ENCODE results near the gene CTPS1. TPM values are rescaled to one million over a fixed set of nuclear protein-coding genes. Genes with fewer than 3 reads are reported as not detected.

The CTPS1 gene
- total RNA-seq, 1 donor from 2014 or later = 33.0 TPM

- Histone ChIP-seq H3K4me1 (peaks cover 0 to 3% of the 10 kb centered on the region in 2 donors), H3K27ac (no peak overlapping the region), H3K4me3 (no peak overlapping the region), H3K27me3 (no peaks in the 10 kb centered on the region), H3K9me3 (no peaks in the 10 kb centered on the region), H3K36me3 (peaks cover 55 to 89% of the 10 kb centered on the region in 2 donors)
- intact Hi-C loops (cut with DNase I) = no loop called here
- TF ChIP-seq, protein P1, sequence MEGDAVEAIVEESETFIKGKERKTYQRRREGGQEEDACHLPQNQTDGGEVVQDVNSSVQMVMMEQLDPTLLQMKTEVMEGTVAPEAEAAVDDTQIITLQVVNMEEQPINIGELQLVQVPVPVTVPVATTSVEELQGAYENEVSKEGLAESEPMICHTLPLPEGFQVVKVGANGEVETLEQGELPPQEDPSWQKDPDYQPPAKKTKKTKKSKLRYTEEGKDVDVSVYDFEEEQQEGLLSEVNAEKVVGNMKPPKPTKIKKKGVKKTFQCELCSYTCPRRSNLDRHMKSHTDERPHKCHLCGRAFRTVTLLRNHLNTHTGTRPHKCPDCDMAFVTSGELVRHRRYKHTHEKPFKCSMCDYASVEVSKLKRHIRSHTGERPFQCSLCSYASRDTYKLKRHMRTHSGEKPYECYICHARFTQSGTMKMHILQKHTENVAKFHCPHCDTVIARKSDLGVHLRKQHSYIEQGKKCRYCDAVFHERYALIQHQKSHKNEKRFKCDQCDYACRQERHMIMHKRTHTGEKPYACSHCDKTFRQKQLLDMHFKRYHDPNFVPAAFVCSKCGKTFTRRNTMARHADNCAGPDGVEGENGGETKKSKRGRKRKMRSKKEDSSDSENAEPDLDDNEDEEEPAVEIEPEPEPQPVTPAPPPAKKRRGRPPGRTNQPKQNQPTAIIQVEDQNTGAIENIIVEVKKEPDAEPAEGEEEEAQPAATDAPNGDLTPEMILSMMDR (IDR thresholded peaks at IDR 0.05) = no peak
- DNase-seq (ENCODE audit: low spot score in 2 of 2) = no peak
Observed at GRCh38 chr1:41014871-41015270, 35.4 kb downstream of the CTPS1 start.

- H3K4me3 ChIP-seq = no peak overlapping the region
- peaks cover 53 to 84% of the 10 kb centered on the region in 2 donors for H3K36me3 ChIP-seq
- intact Hi-C loops (cut with DNase I) = no loop called here
- H3K4me1 ChIP-seq = peaks cover 0 to 3% of the 10 kb centered on the region in 2 donors
- no peak for DNase-seq (ENCODE audit: low spot score in 2 of 2)
- H3K27me3 ChIP-seq = no peaks in the 10 kb centered on the region
- H3K9me3 ChIP-seq = no peaks in the 10 kb centered on the region
- no peak overlapping the region for H3K27ac ChIP-seq
- TF ChIP-seq, protein P1 (IDR thresholded peaks at IDR 0.05) = no peak
Observed at GRCh38 chr1:41015281-41015896, 35.9 kb downstream of the CTPS1 start.

GRCh38 chr1:41015897-41016470, 36.5 kb downstream of the CTPS1 start:
- Histone ChIP-seq H3K36me3 (peaks cover 49 to 78% of the 10 kb centered on the region in 2 donors), H3K4me1 (peaks cover 0 to 3% of the 10 kb centered on the region in 2 donors), H3K27ac (no peak overlapping the region), H3K4me3 (no peak overlapping the region), H3K27me3 (no peaks in the 10 kb centered on the region), H3K9me3 (no peaks in the 10 kb centered on the region)
- TF ChIP-seq, protein P1 (IDR thresholded peaks at IDR 0.05) = no peak
- intact Hi-C loops (cut with DNase I) = no loop called here
- no peak for DNase-seq (ENCODE audit: low spot score in 2 of 2)

DNA sequence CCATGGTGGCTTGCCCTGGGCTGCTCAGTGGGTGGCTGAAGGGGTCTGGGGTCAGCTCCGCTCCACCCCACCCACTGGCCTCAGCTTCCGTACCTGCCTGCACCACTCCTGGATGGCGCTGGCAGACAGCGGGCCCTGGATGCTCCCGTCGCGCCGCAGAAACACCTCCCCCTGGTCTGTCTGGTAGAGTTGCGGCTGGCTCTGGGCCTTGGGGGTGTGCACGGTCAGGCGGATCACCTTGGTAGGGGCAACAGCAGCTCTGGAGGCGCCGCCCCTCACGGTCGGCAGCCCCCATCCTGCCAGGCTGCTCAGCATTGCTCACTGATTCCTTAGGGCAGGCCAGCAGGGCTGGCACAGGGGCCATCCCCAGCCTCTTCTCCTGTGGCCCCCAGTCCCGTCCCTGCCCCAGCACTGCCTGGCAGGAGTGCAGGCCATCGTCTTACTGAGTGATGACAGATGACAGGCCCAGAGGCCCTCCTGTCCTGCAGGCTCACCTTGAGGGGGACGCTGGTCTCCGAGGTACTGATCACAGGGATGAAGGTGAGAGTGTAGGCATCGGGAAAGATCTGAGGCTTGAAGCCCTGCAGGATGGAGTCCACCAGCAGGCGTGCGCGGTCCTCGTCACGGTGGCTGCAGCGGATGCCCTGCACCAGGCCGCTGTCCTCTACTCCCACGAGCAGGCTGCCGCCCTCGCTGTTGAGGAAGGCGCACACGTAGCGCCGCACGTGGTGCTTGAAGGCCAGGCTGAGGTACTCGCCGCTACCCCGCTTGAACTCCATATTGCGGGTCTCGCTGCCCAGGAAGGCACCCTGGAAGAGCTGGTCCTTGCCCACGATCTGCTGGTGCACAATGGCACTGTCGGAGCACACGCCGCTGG, 37.9 kb downstream of the CTPS1 start:
- DNase-seq (ENCODE audit: low spot score in 2 of 2) = no peak
- Histone ChIP-seq H3K9me3 (no peaks in the 10 kb centered on the region), H3K27me3 (no peaks in the 10 kb centered on the region), H3K27ac (no peak overlapping the region), H3K4me1 (peaks cover 3% of the 10 kb centered on the region in 2 donors), H3K36me3 (peaks cover 36 to 64% of the 10 kb centered on the region in 2 donors), H3K4me3 (no peak overlapping the region)
- TF ChIP-seq, protein P1 (IDR thresholded peaks at IDR 0.05) = no peak
- intact Hi-C loops (cut with DNase I) = no loop called here

DNA sequence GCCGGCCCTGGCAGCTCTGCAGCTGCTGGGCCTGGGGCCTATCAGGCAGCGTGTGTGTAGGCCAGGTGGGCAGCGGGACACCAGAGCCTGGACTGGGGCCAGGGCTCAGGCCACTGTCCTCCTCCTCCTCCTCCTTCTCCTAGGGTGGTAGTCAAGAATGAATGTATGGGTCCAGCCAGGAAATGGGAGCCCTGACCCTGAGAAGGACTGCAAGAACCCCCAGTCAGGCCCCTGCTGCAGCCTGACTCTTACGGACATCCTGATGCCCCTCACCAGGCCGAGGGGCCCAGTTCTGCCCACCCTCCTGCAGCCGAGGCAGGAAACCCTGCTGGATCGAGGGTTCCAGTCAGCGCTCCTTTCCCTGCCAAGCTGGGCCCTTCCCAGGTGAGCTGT, 38.5 kb downstream of the CTPS1 start:
- peaks cover 31 to 57% of the 10 kb centered on the region in 2 donors for H3K36me3 ChIP-seq
- TF ChIP-seq, protein P1 (IDR thresholded peaks at IDR 0.05) = no peak
- no peaks in the 10 kb centered on the region for H3K27me3 ChIP-seq
- H3K9me3 ChIP-seq = no peaks in the 10 kb centered on the region
- no peak overlapping the region for H3K27ac ChIP-seq
- peaks cover 3% of the 10 kb centered on the region in 2 donors for H3K4me1 ChIP-seq
- DNase-seq (ENCODE audit: low spot score in 2 of 2) = no peak
- H3K4me3 ChIP-seq = no peak overlapping the region
- intact Hi-C loops (cut with DNase I) = no loop called here

Data from ascending aorta (tissue), 2 donors.